GM12872 (cell line): ENCODE results near the gene SLITRK1.

Experiments
- CTCF ChIP-seq: IDR thresholded peaks from 3 replicates; pipeline ENCODE4 v1.5.1; 2011; ENCODE audit warnings: low read depth, mild to moderate bottlenecking, low read length, moderate library complexity; ENCODE audit not compliant: insufficient read depth

SLITRK1 gene

DNA sequence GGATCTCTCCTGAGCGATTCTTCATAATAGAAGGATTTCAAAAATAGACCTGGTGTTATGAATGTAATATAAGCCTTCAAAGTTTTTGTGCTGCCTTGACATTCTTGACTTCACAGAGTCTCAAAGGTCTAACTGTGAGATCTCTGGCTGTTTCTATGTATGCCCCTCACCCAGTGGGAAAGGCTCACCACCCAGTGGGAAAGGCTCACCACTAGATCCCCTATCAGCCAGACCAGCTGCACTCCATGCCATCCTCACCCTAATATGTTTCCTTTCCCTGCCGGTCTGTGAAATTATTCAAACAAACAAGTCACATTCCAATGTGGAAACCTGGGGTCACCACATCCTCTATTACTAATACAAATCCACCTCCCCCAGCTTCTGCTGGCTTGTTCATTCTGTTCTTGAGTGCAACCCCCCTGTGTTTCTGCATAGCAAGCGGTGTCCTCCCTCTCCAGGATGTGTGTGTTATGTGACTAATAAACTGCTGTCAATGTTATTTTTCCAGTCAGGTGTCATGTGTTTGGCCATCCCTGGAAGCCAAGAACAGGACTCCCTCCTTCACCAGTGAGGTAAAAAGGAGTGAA lies 13.8 kb upstream of the SLITRK1 start:
- no peak for TF ChIP-seq CTCF

GRCh38 chr13:83890358-83890757 lies 8.1 kb upstream of the SLITRK1 start:
- no peak for TF ChIP-seq CTCF

- TF ChIP-seq CTCF: no peak
These were observed 1.9 kb upstream of the SLITRK1 start for GRCh38 chr13:83884141-83884540.

DNA sequence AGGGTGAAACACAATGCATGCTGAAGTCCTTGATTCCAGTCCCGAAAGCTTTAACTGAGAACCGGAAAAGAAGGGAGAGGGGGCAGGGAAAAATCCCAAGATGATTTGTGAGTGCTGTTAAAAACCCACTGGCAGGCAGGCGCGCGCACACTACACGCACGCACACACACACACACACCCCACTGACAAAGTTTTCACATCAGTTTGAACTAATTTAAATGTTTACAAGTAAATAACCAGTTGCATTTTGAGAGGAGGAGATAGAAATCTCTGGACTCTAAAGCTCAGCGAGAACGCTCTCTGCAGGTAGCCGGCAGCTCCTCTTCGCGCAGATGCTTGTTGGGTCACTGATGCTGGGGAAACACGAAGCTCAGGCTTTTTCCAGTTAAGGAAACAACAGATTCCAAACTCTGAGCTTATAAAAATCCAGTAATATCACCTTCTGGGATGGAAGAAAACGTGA lies 818 bp upstream of the SLITRK1 start:
- TF ChIP-seq CTCF: no peak

GRCh38 chr13:83882606-83882959 lies 309 bp upstream of the SLITRK1 start:
- no peak for TF ChIP-seq CTCF

- no peak for TF ChIP-seq CTCF
These were observed 1.1 kb downstream of the SLITRK1 start for GRCh38 chr13:83881140-83881684.

- no peak for TF ChIP-seq CTCF
These were observed 1.8 kb downstream of the SLITRK1 start for GRCh38 chr13:83880275-83881139.
